Stimulated activated CD4-positive, alpha-beta T cell treated with anti-CD3 and anti-CD28 coated beads, Interleukin-1b, Interleukin-23, amount 100 ng/mL, for 48 hours (primary cell): ENCODE data around the gene LRRC8B.
"Not testable (repeated sequence)": the region's sequence is repeated elsewhere in the genome, so short reads cannot be mapped to it uniquely, and the experiment has no call there.

ENCODE experiments used
- DNase-seq: peaks from one replicate; pipeline ENCODE4 v3.0.0-alpha.2; 2020

LRRC8B gene

DNA sequence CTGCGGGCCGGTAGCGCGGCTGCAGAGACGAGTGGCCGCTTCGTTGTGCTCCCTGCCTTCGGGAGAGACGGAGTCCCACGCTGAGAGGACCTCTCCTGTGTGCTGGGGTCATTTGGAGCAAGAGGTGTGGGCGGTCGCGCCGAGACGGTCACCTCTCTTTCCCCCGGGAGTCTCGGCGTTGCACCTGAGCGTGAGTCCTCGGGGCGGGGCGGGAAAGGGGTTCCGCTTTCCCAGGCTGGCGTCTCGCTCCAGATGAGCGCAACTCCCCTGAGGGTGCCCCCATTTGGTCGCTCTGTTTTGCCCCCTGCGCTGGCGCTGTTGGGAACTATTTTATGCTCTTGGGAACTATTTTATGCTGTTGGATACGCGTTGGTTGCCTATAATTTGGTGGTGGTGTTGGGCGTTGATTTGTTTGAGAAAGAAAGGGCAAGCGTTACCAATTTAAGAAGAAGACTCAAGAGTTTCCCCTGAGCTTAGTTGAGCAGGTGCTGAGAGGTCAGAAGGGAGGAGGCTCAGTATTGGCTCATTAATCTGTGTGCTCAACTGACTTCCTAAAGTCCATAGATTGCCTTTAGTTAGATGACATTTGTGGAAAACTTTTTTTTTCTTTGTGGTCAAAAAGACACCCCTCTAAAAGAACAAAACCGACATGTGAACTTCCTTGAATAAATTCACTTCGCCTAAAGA, 683 bp downstream of the LRRC8B start:
- DNase-seq, result peak; percentile 33

- DNase-seq, result no peak
Measured at GRCh38 chr1:89527256-89527655, 2.6 kb downstream of the LRRC8B start.

- DNase-seq, result no peak
Measured at GRCh38 chr1:89527750-89528381, 3.2 kb downstream of the LRRC8B start.

DNA sequence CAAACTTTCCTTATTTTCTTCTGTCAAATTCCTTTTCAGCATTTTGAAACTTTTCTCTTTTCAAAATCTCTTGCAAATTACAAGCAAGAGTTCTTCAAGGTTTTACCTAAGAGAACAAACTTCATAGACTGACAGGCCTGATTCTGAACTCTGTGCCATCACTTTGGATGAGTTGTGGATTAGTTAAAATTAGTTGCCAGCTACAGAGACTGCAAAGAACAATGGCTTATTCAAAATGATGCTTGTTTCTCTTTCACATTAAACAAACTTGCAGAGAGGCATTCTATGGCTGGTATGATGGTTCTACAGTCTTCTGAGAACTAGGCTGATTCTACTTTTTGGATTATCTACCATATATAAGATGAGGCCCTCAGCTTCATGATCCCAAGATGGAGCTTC, 3.8 kb downstream of the LRRC8B start:
- DNase-seq, result no peak

DNA sequence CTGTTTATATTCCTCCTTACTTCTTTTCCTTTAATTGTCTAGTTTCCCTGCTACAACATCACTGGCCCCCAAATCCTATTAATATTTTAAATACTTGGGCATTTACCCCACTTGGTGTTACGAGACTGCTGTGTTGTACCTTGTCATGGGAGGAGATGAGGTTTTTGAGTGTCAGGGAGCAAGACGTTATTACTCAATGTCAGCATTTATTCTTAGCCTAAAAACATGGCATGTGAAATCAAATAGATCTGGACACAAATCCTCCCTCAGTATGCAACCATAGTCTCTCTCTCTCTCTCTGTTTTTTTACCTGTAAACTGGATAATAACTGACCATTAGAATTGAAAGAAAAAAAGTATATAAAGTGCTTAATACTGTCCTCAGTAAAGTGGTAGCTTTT, 4.6 kb downstream of the LRRC8B start:
- DNase-seq, result no peak

GRCh38 chr1:89530444-89531089, 5.9 kb downstream of the LRRC8B start:
- no peak for DNase-seq

- DNase-seq, result no peak
Measured at GRCh38 chr1:89531480-89532139, 7.0 kb downstream of the LRRC8B start.

DNA sequence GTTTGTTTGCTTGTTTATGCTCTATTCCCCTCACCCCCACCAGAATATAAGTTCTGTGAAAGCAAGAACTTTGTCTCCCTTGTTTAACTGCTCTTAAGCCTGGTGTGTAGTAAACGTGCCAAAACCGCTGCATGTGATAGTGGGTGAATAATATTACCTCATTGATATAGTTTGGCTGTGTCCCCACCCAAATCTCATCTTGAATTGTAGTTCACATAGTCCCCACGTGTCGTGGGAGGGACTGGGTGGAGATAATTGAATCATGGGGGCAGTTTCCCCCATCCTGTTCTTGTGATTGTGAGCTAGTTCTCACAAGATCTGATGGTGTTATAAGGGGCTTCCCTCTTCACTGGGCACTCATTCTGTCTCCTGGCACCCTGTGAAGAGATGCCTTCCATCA, 7.6 kb downstream of the LRRC8B start:
- DNase-seq, result no peak

DNA sequence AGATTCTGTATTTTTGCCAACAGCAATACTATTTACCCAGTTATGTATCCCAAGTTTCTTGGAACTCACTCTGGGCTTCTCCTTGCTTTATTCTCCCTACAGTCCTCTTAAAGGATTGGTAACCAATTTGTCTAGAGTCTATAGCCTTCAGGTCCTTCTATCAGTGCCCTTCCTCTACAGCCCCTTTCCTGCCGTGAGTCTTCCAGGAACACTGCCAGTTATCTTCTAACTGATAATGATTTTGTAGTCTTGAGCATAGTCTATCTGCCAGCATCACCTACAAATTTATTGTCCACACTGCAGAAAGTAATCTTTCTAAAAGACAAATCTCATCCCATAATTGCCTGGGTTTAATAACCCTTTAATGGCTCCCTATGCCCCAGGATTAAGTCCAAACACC, 8.2 kb downstream of the LRRC8B start:
- DNase-seq, result no peak

DNA sequence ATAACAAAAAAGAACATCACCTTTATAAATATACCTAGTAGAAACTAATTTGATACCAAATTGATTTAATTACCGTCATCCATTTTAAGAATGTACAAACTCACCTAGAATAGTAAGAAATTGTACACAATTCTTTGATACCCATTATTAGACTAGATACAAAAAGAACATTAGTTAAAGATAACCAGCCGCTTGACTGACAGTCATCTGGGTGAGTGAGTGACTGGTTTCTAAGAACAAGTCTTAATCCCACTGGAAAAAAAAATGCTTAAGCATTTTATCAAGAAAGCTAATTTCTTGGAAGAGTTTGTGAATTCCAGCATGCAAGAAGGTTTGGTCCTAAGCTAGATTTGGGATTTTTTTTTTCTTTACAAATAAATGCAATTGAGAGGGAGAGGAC, 10.9 kb downstream of the LRRC8B start:
- DNase-seq, result no peak

GRCh38 chr1:89536555-89537341, 12.1 kb downstream of the LRRC8B start:
- peak; percentile 53 for DNase-seq

DNA sequence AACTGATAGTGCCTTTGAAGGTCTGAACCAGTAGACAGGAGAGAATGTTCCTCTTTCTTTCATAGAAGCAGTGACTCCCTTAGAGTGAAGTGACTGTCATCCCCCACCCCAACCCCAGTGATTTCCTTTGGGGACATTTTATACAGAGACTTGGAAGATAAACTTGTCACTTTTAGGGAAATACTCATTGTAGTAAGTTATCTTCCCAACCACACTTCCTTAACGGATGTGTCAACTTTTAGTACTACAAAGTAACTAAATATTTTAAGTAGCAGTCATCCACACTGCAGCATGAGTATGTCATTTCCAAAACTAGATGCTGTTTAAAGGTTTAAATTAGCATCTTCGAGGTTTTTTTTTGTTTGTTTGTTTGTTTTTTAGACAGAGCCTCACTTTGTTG, 13.7 kb downstream of the LRRC8B start:
- no peak for DNase-seq

- no peak for DNase-seq
Measured at GRCh38 chr1:89539128-89539527, 14.5 kb downstream of the LRRC8B start.

GRCh38 chr1:89540406-89540970, 15.9 kb downstream of the LRRC8B start:
- peak; percentile 37 for DNase-seq

DNA sequence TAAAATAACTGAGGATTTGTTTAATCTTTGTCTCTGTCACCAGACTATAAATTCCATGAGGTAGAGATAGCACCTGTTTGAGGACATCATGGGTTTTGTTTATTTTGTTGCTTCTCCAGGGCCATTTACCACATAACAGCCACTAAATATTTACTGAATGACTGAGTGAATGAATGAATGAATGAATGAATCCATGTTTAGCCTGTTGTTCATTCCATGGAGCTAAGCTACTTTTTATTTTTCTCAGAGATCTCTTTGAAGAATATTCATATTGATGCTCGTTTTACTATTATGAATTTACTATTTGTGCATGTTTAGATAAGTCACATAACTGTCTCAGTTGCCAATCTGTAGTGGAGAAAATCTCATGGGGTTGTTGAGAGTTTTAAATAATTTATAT, 17.7 kb downstream of the LRRC8B start:
- no peak for DNase-seq

DNA sequence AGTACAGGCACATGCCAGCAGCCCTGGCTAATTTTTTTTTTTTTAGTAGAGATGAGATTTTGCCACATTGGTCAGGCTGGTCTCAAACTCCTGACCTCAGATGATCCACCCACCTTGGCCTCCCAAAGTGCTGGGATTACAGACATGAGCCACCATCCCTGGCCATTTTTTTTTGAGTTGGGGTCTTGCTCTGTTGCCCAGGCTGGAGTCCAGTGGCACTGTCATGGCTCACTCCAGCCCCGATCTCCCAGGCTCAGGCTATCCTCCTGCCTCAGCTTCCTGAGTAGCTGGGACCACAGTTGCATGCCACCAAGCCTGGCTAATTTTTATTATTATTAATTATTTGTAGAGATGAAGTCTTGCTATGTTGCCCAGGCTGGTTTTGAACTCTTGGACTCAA, 19.0 kb downstream of the LRRC8B start:
- DNase-seq, result not testable (repeated sequence)

GRCh38 chr1:89545264-89546038, 20.8 kb downstream of the LRRC8B start:
- DNase-seq, result peak; percentile 65

DNA sequence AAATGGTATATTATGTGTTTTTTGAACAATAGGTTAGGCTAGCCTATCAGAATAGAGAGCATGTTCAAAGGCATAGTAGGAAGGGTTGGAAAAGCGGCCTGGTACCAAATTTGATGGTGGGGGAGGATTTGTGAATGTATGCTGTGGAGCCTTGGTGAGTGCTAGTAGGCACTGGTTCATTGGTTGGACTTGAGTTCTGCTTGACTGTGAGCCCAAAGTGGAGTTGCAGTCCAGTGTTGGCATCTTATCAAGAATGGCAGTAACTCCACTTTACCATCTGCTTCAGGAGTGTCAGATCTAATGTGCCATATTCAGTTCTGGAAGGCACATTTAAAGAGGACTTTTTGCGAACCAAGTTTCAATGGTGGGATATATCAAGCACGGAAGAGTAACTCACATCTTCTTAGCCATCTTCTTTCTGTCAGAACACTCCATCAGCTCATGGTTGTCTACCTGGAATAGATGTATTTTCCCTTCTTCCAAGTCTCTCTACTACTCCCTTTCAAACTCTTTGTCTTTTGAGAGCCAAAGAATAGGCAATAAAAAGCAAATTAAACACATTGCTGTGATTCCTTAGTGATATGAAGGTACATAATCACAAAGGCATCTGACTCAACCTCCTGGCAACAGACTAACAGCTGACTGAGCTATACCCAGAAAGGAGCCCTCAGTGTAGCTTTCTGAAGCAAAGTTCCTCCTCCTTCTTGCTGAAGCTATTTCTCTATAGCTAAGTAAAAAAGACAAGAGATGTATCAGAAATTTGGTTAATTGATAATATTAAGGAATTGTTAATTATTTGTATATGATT, 21.7 kb downstream of the LRRC8B start:
- no peak for DNase-seq

- DNase-seq, result no peak
Measured at GRCh38 chr1:89546934-89547562, 22.4 kb downstream of the LRRC8B start.

DNA sequence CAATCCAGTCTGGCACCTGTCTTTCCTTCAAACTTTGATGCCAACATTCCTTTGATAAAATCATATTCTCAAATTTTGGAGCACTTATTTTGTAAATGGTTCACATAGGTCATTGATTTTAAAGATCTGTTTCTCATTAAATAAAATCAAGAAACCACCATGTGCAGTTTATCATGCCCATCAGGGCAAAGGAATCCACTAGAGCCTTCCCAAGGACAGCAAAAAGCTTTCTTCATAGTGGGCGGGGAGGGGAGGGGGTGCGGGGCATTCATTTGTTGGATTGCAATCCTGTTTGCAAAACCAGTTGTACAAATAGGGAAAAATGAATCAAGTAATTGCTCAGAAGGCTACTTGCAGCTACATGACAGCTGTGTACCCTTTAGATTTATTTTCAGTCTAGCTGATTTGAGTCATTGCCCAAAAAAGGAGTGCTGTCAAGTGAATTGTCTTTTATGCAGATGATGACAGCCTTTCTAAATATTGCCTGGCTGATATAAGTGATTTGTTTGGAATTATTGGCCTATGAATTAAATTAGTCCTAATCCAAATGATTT, 23.0 kb downstream of the LRRC8B start:
- DNase-seq, result peak; percentile 35
